GM10266 (cell line): ENCODE results near the gene CAMTA1.

Experiments used
- DNase-seq: peaks from one replicate; pipeline ENCODE4 v3.0.0; 2012; ENCODE audit errors: extremely low spot score
- CTCF ChIP-seq: IDR thresholded peaks from 2 replicates; pipeline ENCODE4 v1.5.1; 2012; ENCODE audit warnings: mild to moderate bottlenecking, low read depth; ENCODE audit not compliant: control insufficient read depth, insufficient read depth; ENCODE audit errors: missing control alignments

Gene CAMTA1

GRCh38 chr1:7505771-7506453 lies 720.7 kb downstream of the CAMTA1 start:
- DNase-seq, result no peak
- no peak for TF ChIP-seq CTCF

- TF ChIP-seq CTCF, result no peak
- DNase-seq, result no peak
Measured at GRCh38 chr1:7506454-7507284, 721.4 kb downstream of the CAMTA1 start.

GRCh38 chr1:7507285-7508019 lies 722.2 kb downstream of the CAMTA1 start:
- no peak for TF ChIP-seq CTCF

GRCh38 chr1:7508052-7508933 lies 723.0 kb downstream of the CAMTA1 start:
- no peak for TF ChIP-seq CTCF
- DNase-seq, result no peak

More at GRCh38 chr1:7507285-7508019, 722.2 kb downstream of the CAMTA1 start:
- DNase-seq, result no peak

GRCh38 chr1:7508934-7509519 lies 723.8 kb downstream of the CAMTA1 start:
- DNase-seq, result no peak
- TF ChIP-seq CTCF, result no peak

GRCh38 chr1:7509598-7509997 lies 724.3 kb downstream of the CAMTA1 start:
- no peak for DNase-seq
- TF ChIP-seq CTCF, result no peak
